MG63 (cell line): ENCODE data around the gene HMGCS2. TPM values are rescaled to one million over a fixed set of nuclear protein-coding genes. Genes with fewer than 3 reads are reported as not detected.
"Not testable (repeated sequence)": the region's sequence is repeated elsewhere in the genome, so short reads cannot be mapped to it uniquely, and the experiment has no call there.

Source experiments
- DNase-seq: peaks from one replicate; pipeline ENCODE4 v3.0.0-alpha.2; 2020
- H3K27me3 ChIP-seq: fragments of 250-450 bp; sonication (Bioruptor Pico); 2 replicates; pipeline ENCODE4 v1.5.1; 2020; ENCODE audit warnings: mild to moderate bottlenecking, moderate library complexity
- H3K36me3 ChIP-seq: fragments of 250-450 bp; sonication (Bioruptor Pico); 2 replicates; pipeline ENCODE4 v1.5.1; 2020; ENCODE audit warnings: mild to moderate bottlenecking, moderate library complexity
- H3K4me3 ChIP-seq: fragments of 250-450 bp; sonication (Bioruptor Pico); 2 replicates; pipeline ENCODE4 v1.5.1; 2020; ENCODE audit warnings: mild to moderate bottlenecking, moderate library complexity
- H3K9me3 ChIP-seq: fragments of 250-450 bp; sonication (Bioruptor Pico); 2 replicates; pipeline ENCODE4 v1.5.1; 2020; ENCODE audit warnings: mild to moderate bottlenecking, moderate library complexity
- total RNA-seq: library from RNA; depleted of rRNA; stranded (reverse); fragments of >200 nt; shearing (Covaris generic); gene quantifications from 2 replicates; pipeline ENCODE4 v1.2.3, GENCODE V29; 2014; ENCODE audit warnings: low replicate concordance

The HMGCS2 gene
- total RNA-seq, 1 experiment from 2014 or later = not detected

DNA sequence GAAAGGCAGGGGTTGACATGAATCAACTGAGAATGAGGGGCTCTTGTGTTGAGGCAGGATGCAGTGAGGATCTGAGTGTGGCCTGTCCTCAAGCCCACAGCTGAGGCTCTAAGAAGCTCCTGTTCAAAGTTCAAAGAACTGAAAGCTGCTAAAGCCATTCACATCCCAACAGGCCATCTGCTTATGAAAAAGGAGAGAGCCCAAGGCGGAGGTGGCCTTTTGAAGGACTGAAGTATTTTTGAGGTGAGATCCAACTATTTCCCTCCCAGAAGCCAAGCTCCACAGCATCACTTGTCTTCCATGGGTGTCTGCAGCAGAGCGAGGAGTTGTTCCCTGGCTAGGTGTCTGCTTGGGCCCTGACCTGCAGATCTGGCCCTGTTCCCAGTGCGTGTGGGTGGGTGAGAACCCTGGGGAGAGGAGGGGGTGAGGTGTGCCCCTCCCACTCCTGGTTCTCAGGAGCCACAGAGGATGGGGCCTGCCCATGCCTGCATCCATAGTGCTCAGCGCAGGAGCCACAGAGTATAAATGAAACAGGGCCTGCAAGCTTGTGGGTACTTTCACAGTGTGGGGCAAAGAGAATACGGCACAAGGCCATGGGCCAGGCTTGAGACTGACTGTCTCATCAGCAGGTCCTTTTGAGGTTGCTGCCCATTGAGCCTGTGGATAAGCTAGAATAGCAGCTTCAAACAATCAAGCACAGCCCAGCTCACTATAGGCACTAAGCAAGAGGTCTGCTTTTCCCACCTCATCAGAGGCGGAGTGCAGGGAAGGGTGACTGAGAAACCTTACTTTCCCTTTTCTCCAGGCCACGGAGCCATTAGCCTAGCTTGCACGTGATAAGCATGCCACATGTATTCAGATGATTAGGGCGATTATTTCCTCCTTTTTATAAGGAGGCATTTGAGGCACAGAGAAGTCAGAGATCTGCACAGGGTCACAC lies 26.8 kb upstream of the HMGCS2 start:
- no peak for DNase-seq
- H3K4me3 ChIP-seq = no peak overlapping the region
- no peaks in the 10 kb centered on the region for H3K36me3 ChIP-seq
- no peaks in the 10 kb centered on the region for H3K27me3 ChIP-seq
- H3K9me3 ChIP-seq = no peaks in the 10 kb centered on the region

DNA sequence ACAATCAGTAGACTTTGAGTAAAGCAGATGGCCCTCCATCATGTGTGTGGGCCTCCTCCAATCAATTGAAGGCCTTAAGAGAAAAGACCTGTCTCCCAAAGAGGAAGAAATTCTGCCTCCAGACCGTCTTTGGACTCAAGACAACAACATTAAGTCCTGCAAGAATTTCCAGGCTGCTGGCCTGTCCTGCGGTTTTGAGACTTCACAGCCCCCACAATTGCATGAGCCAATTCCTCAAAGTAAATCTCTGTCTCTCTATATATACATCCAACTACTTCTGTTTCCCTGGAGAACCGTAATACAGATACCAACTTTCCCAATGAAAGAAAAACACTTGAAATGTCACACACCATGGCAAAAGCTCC lies 26.2 kb upstream of the HMGCS2 start:
- H3K4me3 ChIP-seq = no peak overlapping the region
- H3K9me3 ChIP-seq = no peaks in the 10 kb centered on the region
- DNase-seq = no peak
- H3K27me3 ChIP-seq = no peaks in the 10 kb centered on the region
- no peaks in the 10 kb centered on the region for H3K36me3 ChIP-seq

DNA sequence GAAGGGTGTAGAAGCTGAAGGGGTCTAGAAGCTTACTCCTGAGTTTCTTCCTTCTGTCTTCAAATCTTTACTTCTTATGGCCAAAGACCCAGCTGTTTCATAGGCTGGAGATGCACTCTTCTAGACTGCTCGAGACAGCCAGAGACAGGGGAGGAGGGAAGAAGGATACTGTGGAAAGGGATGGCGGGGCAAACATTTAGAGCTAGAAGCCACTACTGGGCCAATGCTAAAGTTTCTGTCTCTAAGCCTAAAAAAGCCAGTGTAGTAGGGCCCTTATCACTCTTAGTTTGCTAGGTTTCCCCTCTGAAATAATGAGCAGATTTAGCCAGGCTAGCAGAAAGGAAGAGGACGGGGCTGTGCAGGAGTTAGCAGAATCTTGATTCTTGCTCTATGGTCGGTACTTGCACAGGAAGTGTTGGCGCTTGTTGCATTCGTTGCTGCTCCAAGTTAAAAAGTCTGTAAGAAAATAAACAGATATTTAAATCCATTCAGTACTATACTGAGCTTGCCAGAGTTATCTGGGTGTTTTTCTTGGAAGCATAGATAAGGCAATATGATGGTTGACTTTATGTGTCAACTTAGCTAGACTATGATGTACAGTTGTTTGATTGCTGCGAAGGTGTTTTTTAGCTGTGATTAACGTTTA lies 25.6 kb upstream of the HMGCS2 start:
- Histone ChIP-seq H3K4me3 (no peak overlapping the region), H3K27me3 (peaks cover under 1% of the 10 kb centered on the region; the same call in 1 of the 2 replicates), H3K36me3 (no peaks in the 10 kb centered on the region), H3K9me3 (no peaks in the 10 kb centered on the region)
- no peak for DNase-seq

DNA sequence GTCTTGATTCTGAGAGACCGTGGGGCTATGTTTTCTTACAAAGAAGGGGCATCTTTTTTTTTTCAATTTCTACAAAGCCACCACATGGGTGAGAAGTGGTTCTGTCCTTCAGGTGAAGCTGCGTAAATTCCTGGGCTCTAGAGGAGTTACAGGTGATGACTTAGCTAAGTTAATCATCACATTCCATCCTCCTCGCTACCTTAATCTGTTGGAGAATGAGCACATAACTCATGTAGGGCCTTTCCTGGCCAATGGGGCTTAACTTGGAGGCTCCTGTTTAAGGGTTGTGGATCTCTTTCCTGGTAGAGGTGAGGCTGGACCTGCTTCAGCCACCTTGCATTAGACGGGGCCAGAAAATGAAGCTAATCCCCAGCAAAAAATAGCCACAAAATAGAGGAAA lies 22.7 kb upstream of the HMGCS2 start:
- Histone ChIP-seq H3K9me3 (no peaks in the 10 kb centered on the region), H3K36me3 (no peaks in the 10 kb centered on the region), H3K27me3 (peaks cover 5% of the 10 kb centered on the region), H3K4me3 (no peak overlapping the region)
- DNase-seq = no peak

DNA sequence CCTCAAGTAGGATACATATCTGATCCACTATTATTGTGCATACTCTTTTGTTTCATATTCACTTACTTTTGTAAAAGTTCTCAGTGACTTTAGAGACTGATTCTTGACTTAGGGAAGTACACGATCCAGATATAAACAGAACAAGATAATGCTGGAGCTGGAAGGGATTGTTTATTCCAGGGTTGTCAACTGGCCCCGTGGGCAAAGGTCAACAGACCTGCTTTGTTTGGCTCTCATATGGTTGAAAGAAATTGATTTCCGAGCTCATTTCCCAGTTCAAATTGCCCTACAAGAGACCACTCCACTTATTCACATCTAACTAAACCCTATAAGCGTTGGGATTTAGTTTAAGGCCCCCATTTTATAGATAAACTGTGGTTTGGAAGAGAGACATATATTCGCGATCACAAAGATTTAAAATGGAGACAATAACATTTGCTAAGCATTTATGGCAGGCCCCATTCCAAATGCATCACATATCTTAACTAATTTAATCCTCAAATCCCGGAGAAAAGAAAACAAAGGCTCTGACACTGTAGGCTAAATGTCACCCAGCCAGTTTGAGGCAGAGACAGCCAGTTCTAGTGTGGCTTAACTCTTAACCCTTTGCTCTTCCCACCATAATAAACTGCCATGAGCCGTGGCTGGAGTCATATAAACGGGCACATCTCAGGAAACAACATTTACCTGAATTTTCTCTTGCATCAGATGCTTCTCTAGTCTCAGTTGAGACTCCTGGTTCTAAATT lies 21.9 kb upstream of the HMGCS2 start:
- peaks cover 5% of the 10 kb centered on the region for H3K27me3 ChIP-seq
- no peak for DNase-seq
- H3K4me3 ChIP-seq = no peak overlapping the region

DNA sequence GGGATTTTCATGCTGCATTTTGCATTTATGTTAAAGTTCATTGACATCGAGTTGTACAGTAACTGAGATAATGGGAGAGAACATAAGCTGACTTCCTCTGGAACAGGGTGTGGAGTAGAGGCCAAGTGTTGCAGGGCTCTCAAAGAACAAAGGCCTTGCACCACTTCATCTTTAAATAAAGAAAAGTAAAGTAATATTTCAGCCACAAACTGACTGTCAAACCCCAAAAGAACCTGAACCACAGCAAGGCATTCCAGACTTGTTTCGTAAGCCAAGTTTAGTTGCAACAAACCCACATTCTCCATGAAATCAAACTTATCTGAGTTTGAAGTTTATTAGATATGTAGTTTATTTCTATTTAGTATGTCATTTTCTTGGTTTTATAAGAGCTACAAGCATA lies 19.1 kb upstream of the HMGCS2 start:
- Histone ChIP-seq H3K9me3 (no peaks in the 10 kb centered on the region), H3K4me3 (no peak overlapping the region)
- no peak for DNase-seq

More for the DNA sequence above, 21.9 kb upstream of the HMGCS2 start:
- H3K36me3 ChIP-seq = no peaks in the 10 kb centered on the region
- no peaks in the 10 kb centered on the region for H3K9me3 ChIP-seq

DNA sequence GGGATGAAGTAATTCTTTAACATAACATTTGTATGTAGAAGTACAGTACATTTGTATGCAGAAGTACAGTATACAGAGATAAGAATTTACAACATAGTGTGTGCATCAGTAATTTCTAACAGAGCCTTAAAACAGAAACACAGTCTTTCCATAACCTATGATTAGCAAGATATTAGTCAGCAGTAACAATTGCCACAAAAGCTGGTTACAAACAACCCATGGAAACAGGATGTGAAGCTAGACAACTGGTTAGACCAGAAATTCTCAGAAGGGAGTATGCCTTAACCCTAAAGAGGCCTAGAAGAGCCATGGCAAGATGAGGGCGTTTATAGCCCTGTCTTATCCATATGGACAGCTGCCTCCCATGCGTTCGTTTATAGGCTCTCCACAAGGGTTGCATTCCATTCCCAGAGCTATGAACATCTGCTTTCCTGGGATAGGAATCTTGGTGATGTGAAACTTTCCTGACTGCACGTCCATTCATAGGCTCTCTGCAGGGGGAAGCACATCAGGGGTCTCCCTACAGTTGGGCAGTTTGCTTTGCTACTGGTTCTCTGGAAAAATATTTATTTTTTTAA lies 17.9 kb upstream of the HMGCS2 start:
- H3K9me3 ChIP-seq, H3K36me3 ChIP-seq, H3K27me3 ChIP-seq, DNase-seq, H3K4me3 ChIP-seq: not testable (repeated sequence)

More for the DNA sequence above, 19.1 kb upstream of the HMGCS2 start:
- Histone ChIP-seq H3K36me3 (no peaks in the 10 kb centered on the region), H3K27me3 (peaks cover 8% of the 10 kb centered on the region)

DNA sequence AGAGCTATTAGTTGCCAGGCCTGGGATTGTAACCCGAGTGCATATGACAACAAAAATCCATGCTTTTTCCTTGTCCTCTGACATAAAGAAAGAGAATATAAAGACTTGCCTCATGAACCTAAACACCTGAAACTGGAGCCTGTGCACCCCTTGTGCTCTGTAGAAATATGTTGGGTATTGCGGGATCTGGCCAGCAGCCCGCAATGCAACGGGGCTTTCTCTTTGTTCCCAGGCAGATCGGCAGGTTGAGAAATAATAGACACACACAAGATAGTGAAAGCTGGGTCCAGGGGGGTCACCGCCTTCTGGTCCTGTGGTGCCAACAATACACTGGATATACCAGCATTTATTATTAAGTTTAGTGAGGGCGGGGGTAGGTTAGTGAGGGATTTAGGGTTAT lies 17.3 kb upstream of the HMGCS2 start:
- DNase-seq, H3K36me3 ChIP-seq, H3K4me3 ChIP-seq, H3K9me3 ChIP-seq, H3K27me3 ChIP-seq: not testable (repeated sequence)

DNA sequence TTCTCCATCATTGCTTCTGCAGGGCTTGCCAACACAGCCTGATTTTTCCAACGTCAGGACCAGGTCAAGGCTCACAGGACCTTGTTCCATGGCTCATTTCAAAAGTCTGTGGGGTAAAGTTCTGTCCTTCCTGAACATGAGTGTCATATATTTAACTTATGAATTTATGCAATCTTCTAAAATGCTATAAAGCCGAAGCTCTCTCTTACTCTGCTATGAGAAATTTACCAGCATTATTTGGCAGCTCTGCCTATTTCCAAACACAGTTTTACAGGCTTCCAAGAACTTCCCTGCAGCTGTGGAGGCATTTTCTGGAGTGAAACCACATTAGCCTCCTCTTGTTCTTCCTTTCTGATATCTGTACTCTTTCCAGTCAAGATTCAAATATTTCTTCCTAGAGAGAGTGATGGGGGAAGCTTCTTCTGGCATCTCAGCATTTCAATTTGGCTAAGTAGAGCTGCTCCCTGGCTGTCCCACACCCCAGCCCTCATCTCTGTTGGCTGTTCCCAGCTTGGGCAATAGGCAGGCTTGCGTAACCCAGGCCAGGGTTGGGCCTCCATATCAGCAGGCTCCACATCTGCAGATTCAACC lies 15.6 kb upstream of the HMGCS2 start:
- Histone ChIP-seq H3K4me3 (no peak overlapping the region), H3K9me3 (no peaks in the 10 kb centered on the region), H3K36me3 (no peaks in the 10 kb centered on the region), H3K27me3 (peaks cover 9% of the 10 kb centered on the region)
- no peak for DNase-seq

DNA sequence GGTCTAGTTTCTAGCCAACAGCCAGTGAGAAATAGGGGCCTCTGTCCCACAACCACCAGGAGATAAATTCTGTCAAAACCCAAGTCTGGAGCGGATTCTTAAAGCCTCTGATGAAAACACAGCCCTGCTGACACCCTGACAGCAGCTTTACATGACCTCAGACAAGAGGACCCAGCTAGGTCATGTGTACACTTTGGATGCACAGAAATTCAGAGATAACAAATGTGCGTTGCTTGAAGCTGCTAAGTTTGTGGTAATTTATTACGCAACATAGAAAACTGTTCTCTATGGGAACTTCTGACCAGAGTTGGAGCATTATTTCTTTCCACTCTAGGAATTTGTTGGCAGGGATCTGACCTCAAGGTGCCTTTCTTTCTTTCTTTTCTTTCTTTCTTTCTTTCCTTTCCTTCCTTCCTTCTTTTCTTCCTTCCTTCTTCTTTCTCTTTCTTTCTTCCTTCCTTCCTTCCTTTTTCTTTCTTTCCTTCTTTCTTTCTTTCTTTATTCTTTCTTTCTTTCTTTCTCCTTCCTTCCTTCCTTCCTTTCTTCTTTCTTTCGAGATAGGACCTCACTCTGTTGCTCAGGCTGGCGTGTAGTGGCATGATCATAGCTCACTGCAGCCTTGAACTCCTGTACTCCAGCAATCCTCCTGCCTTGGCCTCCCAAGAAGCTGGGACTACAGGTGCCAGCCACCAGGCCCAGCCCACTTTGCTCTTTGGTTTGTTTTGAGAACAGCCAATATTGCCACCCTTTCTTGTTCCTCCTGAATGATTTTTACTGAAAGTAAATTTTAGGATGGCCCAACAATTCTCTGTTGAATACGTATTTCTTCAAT lies 14.9 kb upstream of the HMGCS2 start:
- Histone ChIP-seq H3K27me3 (peaks cover 5% of the 10 kb centered on the region), H3K36me3 (no peaks in the 10 kb centered on the region), H3K9me3 (no peaks in the 10 kb centered on the region), H3K4me3 (no peak overlapping the region)
- no peak for DNase-seq

DNA sequence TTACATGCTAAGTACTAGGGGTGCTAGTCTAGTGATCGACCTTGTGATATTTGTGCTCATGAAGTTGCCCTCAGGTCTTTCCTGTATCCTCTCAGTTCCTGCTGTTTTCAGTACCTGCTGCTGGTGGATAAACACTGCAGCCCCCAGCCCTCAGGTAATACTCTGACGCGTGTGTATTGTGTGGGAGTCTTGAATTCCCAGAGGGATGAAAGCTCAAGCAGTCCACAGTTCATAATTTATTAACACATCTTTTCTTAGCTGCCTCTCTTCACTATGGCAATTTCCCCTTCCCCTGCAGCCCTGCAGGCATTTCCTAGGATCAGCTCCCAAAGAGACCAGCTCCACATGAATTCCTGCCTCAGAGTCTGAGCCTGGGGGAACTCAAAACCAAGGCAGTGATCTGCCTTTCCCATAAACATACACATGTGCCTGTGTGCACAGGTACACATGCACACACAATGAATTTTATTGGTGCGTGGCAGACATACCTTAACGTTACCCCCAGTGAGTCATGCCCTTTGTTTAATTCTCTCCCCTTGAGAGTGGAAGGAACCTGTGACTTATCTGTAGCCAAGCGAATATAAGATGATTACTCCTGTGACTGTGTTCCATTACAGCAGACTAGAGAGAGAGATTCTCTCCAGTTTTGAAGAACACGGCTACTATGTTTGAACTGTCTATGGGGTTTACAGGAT lies 14.1 kb upstream of the HMGCS2 start:
- no peak for DNase-seq
- no peaks in the 10 kb centered on the region for H3K36me3 ChIP-seq
- H3K9me3 ChIP-seq = no peaks in the 10 kb centered on the region

DNA sequence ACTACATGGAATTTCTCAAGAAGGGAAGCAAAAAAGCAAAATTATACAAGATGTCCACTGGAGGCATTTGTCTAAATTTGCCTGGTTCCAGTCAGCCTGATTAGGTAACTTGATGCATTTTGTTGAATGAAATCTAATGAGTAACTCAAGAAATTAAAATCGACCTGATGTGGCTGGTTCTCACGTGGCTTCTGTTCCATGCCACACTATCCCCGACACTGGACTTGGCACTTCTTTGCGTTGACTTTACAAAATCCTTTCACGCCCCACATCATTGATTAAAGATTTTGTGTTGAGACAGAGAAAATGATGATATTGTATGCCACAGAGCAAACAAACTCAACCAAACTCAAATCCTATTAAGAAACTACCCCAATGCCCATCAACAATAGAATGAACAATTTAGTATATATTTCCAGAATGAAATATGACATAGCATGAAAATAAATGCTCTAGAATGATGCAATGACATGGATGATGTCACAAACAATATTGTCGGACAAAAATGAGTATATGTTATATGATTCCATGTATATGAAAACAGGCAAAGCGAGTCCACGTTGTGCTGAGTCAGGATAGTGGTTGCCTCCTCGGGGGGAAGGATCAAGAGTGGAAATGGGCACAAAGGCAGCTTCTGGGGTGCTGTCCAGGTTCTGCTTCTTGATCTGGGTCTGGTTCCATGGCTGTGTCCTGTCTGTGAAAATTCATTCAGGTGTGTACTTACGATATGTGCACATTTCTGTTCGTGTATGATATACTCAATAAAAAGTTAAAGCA lies 12.9 kb upstream of the HMGCS2 start:
- DNase-seq = no peak
- Histone ChIP-seq H3K4me3 (no peak overlapping the region), H3K36me3 (no peaks in the 10 kb centered on the region), H3K9me3 (no peaks in the 10 kb centered on the region), H3K27me3 (peaks cover 5% of the 10 kb centered on the region)

More for the DNA sequence above, 14.1 kb upstream of the HMGCS2 start:
- no peak overlapping the region for H3K4me3 ChIP-seq
- peaks cover 5% of the 10 kb centered on the region for H3K27me3 ChIP-seq

DNA sequence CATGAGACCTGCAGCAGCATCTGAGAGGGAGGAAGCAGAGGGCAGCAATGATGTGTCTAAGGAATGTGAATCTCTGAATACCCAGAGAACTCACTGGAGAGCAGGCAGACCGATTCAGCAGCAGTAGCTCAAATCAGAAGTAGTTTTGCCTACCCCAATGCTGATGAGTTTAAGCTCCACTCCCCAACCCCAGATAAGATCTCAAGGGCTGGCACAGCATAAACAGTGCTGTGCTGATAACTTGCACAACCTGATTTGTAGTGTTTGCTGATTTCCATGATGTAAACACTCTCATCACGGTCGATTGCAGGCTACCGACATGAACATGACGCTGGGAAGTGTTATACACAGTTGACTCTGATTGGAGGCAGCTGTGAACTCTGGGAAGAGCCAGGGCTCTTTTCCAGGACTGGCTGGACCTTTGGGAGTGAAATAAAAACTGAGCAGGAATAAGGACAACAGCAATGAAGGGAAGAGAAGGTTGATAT lies 11.2 kb upstream of the HMGCS2 start:
- H3K36me3 ChIP-seq = no peaks in the 10 kb centered on the region
- H3K9me3 ChIP-seq = no peaks in the 10 kb centered on the region
- peaks cover 2% of the 10 kb centered on the region for H3K27me3 ChIP-seq
- DNase-seq = no peak
- no peak overlapping the region for H3K4me3 ChIP-seq

DNA sequence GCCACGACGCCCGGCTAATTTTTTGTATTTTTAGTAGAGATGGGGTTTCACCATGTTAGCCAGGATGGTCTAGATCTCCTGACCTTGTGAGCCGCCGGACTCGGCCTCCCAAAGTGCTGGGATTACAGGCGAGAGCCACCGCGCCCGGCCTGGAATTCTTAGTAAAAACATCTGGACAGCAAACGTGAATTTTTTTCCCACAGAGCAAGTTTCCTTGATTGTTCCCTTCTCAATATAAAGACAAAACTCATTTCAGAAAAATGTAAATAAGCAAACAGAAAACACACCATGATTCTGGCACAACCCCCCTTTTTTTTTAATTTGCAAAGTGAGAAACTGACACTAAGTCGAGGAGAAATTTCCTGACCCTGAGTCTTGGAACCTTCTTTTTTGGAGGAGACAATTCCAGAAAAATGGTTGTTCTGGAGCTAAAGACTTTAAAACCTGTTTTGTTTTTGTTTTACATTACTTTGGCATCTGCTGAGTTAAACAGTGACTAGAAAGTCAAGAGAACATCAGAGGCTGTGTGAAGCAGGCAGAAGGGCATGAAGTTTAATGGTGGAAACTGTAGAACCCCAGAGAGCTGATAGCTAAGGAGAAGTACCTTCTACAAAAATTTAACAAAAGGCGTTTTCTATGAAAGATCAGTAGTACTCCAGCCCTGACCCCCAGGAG lies 10.3 kb upstream of the HMGCS2 start:
- DNase-seq = no peak
- no peaks in the 10 kb centered on the region for H3K36me3 ChIP-seq
- H3K4me3 ChIP-seq = no peak overlapping the region
- H3K27me3 ChIP-seq = peaks cover 2% of the 10 kb centered on the region
- H3K9me3 ChIP-seq = no peaks in the 10 kb centered on the region
